H9 (cell line): ENCODE measurements around the gene SF3B1. TPM values are rescaled to one million over a fixed set of nuclear protein-coding genes. Genes with fewer than 3 reads are reported as not detected.

Source experiments
- DNase-seq: peaks from one replicate; pipeline ENCODE4 v3.0.0-alpha.2; 2017
- H2AFZ ChIP-seq: one replicate; pipeline ENCODE4 v1.6.1; 2013; ENCODE audit warnings: mild to moderate bottlenecking, low read length, control low read depth, moderate library complexity
- H2AK5ac ChIP-seq: 2 replicates; pipeline ENCODE4 v1.6.1; 2013; ENCODE audit warnings: low read length, control low read depth, mixed read lengths; ENCODE audit not compliant: insufficient read length
- H2BK120ac ChIP-seq: one replicate; pipeline ENCODE4 v1.6.1; 2013; ENCODE audit warnings: low read depth, mild to moderate bottlenecking, low read length, control low read depth, inconsistent platforms; ENCODE audit not compliant: poor library complexity, severe bottlenecking
- H2BK12ac ChIP-seq: 2 replicates; pipeline ENCODE4 v1.6.1; 2013; ENCODE audit warnings: low read length, control low read depth, mixed read lengths, low read depth; ENCODE audit not compliant: insufficient read length
- H2BK15ac ChIP-seq: 2 replicates; pipeline ENCODE4 v1.6.1; 2013; ENCODE audit warnings: low read depth, low read length, control low read depth
- H2BK20ac ChIP-seq: one replicate; pipeline ENCODE4 v1.6.1; 2013; ENCODE audit warnings: low read depth, mild to moderate bottlenecking, low read length, control low read depth, inconsistent platforms; ENCODE audit not compliant: poor library complexity, severe bottlenecking
- H2BK5ac ChIP-seq: 2 replicates; pipeline ENCODE4 v1.6.1; 2013; ENCODE audit warnings: low read length, control low read depth, mixed read lengths; ENCODE audit not compliant: insufficient read length
- H3K14ac ChIP-seq: 2 replicates; pipeline ENCODE4 v1.6.1; 2013; ENCODE audit warnings: low read length, control low read depth; ENCODE audit not compliant: insufficient read depth
- H3K18ac ChIP-seq: 2 replicates; pipeline ENCODE4 v1.6.1; 2013; ENCODE audit warnings: low read depth, mild to moderate bottlenecking, mixed read lengths, low read length, control low read depth; ENCODE audit not compliant: insufficient read length
- H3K23ac ChIP-seq: 2 replicates; pipeline ENCODE4 v1.6.1; 2013; ENCODE audit warnings: low read length, control low read depth, mixed read lengths, low read depth; ENCODE audit not compliant: insufficient read length
- H3K23me2 ChIP-seq: 2 replicates; pipeline ENCODE4 v1.6.1; 2013; ENCODE audit warnings: low read depth, mild to moderate bottlenecking, mixed read lengths, low read length, control low read depth; ENCODE audit not compliant: insufficient read length, poor library complexity, severe bottlenecking
- H3K27ac ChIP-seq: 2 replicates; pipeline ENCODE4 v1.5.1; 2013; ENCODE audit warnings: low read length, control low read depth, mixed read lengths, low read depth; ENCODE audit not compliant: insufficient read length
- H3K27me3 ChIP-seq: 2 replicates; pipeline ENCODE4 v1.6.1; 2013; ENCODE audit warnings: low read length, control low read depth, inconsistent platforms; ENCODE audit not compliant: insufficient read depth
- H3K4ac ChIP-seq: 2 replicates; pipeline ENCODE4 v1.6.1; 2013; ENCODE audit warnings: low read depth, mild to moderate bottlenecking, control low read depth, inconsistent platforms, low read length, moderate library complexity
- H3K4me1 ChIP-seq: 2 replicates; pipeline ENCODE4 v1.6.1; 2013; ENCODE audit warnings: low read length, control low read depth, inconsistent platforms; ENCODE audit not compliant: insufficient read depth
- H3K4me2 ChIP-seq: 2 replicates; pipeline ENCODE4 v1.6.1; 2013; ENCODE audit warnings: low read length, control low read depth, mixed read lengths; ENCODE audit not compliant: insufficient read length, insufficient read depth
- H3K56ac ChIP-seq: 2 replicates; pipeline ENCODE4 v1.6.1; 2013; ENCODE audit warnings: low read depth, mild to moderate bottlenecking, mixed read lengths, low read length, control low read depth; ENCODE audit not compliant: insufficient read length
- H3K79me1 ChIP-seq: 2 replicates; pipeline ENCODE4 v1.6.1; 2013; ENCODE audit warnings: low read depth, mild to moderate bottlenecking, moderate library complexity, low read length, control low read depth, inconsistent platforms; ENCODE audit not compliant: insufficient read depth, poor library complexity, severe bottlenecking
- H3K79me2 ChIP-seq: 2 replicates; pipeline ENCODE4 v1.6.1; 2013; ENCODE audit warnings: low read length, control low read depth, inconsistent platforms; ENCODE audit not compliant: insufficient read depth
- H3K9ac ChIP-seq: 2 replicates; pipeline ENCODE4 v1.6.1; 2013; ENCODE audit warnings: low read length, control low read depth, mixed read lengths; ENCODE audit not compliant: insufficient read length; ENCODE audit errors: extremely low read depth
- H3K9me3 ChIP-seq: one replicate; pipeline ENCODE4 v1.6.1; 2013; ENCODE audit warnings: low read depth, low read length, inconsistent platforms; ENCODE audit not compliant: control insufficient read depth
- H3T11ph ChIP-seq: one replicate; pipeline ENCODE4 v1.6.1; 2013; ENCODE audit warnings: mild to moderate bottlenecking, low read length, control low read depth, inconsistent platforms
- H4K20me1 ChIP-seq: one replicate; pipeline ENCODE4 v1.6.1; 2013; ENCODE audit not compliant: control insufficient read depth, insufficient read length, insufficient read depth
- H4K5ac ChIP-seq: 2 replicates; pipeline ENCODE4 v1.6.1; 2013; ENCODE audit warnings: low read depth, mild to moderate bottlenecking, mixed read lengths, low read length, control low read depth; ENCODE audit not compliant: insufficient read length
- H4K8ac ChIP-seq: replicated peaks from 2 replicates; pipeline ENCODE4 v1.6.1; 2013; ENCODE audit warnings: low read length, control low read depth, mixed read lengths, low read depth; ENCODE audit not compliant: insufficient read length
- H4K91ac ChIP-seq: 2 replicates; pipeline ENCODE4 v1.6.1; 2013; ENCODE audit warnings: low read depth, mild to moderate bottlenecking, moderate library complexity, mixed read lengths, low read length, control low read depth; ENCODE audit not compliant: insufficient read length
- H3K27ac Mint-ChIP-seq, 3 experiments: 2 replicates in 2 of 3; 3 replicates in 1 of 3; pipeline ENCODE4 v1.8.0; 2020 to 2021; ENCODE audit warnings: mixed read lengths in 3 of 3, mild to moderate bottlenecking in 1 of 3, moderate library complexity in 1 of 3
- H3K27me3 Mint-ChIP-seq: 2 replicates; pipeline ENCODE4 v1.8.0; 2021; ENCODE audit warnings: low read depth, mild to moderate bottlenecking, moderate library complexity, mixed read lengths
- H3K36me3 Mint-ChIP-seq, 3 experiments: 2 replicates in 2 of 3; 3 replicates in 1 of 3; pipeline ENCODE4 v1.8.0; 2020 to 2021; ENCODE audit warnings: low read depth in 3 of 3, mixed read lengths in 3 of 3; ENCODE audit not compliant: insufficient read depth in 1 of 3
- H3K4me1 Mint-ChIP-seq, 2 experiments: 2 replicates each; pipeline ENCODE4 v1.8.0; 2020; ENCODE audit warnings: mixed read lengths in 2 of 2
- H3K4me3 Mint-ChIP-seq, 2 experiments: 2 replicates in 1 of 2; 3 replicates in 1 of 2; pipeline ENCODE4 v1.8.0; 2020 to 2021; ENCODE audit warnings: mild to moderate bottlenecking in 2 of 2, mixed read lengths in 2 of 2, moderate library complexity in 1 of 2
- H3K9me3 Mint-ChIP-seq, 2 experiments: 2 replicates in 1 of 2; 3 replicates in 1 of 2; pipeline ENCODE4 v1.8.0; 2020; ENCODE audit warnings: mild to moderate bottlenecking in 2 of 2, mixed read lengths in 2 of 2, moderate library complexity in 1 of 2
- CTCF ChIP-seq: fragments of 200-600 bp; sonication (generic); conservative IDR thresholded peaks from 3 replicates; pipeline ENCODE4 v1.8.0; 2021; ENCODE audit warnings: antibody characterized with exemption, mild to moderate bottlenecking
- WGBS: extraction: QIAGEN DNeasy Blood & Tissue Kit; methylation state at CpG from one replicate; pipeline ENCODE4 v1.1.7; 2013; ENCODE audit warnings: missing lambda C conversion rate, low lambda C conversion rate, mixed read lengths; ENCODE audit not compliant: insufficient read length; ENCODE audit errors: extremely low coverage; 5-methylcytosine and 5-hydroxymethylcytosine counted together
- total RNA-seq: library from RNA; stranded (reverse); gene quantifications from 2 replicates; pipeline ENCODE4 v1.2.1, GENCODE V29; 2021

SF3B1 gene
- total RNA-seq, 1 experiment from 2014 or later: 278 TPM

GRCh38 chr2:197426723-197427603 is 7.9 kb downstream of the SF3B1 start:
- H3K4me1 ChIP-seq: no peaks in the 10 kb centered on the region; the same call in 1 of the 2 replicates
- peaks cover 5% of the 10 kb centered on the region for H3K79me1 ChIP-seq
- no peaks in the 10 kb centered on the region for H4K20me1 ChIP-seq
- no peak overlapping the region for H3K4me3 Mint-ChIP-seq
- H2BK5ac ChIP-seq: no peak overlapping the region
- no peak overlapping the region for H2AFZ ChIP-seq
- H3K18ac ChIP-seq: no peak overlapping the region
- no peak overlapping the region for H2BK20ac ChIP-seq
- no peaks in the 10 kb centered on the region for H3K23me2 ChIP-seq
- H3K23ac ChIP-seq: no peak overlapping the region
- DNase-seq: no peak
- H3K27me3 ChIP-seq: no peaks in the 10 kb centered on the region
- H2BK120ac ChIP-seq: no peak overlapping the region
- no peak overlapping the region for H3K14ac ChIP-seq
- peaks cover 14 to 37% (median 34%) of the 10 kb centered on the region in 3 experiments; a peak in 6 of 7 replicates for H3K36me3 Mint-ChIP-seq
- no peak overlapping the region for H2AK5ac ChIP-seq
- H4K91ac ChIP-seq: no peak overlapping the region
- no peak overlapping the region for H3K9ac ChIP-seq
- H2BK15ac ChIP-seq: no peak overlapping the region
- no peak overlapping the region for H3K4ac ChIP-seq
- H4K5ac ChIP-seq: no peak overlapping the region
- H3K9me3 ChIP-seq: no peaks in the 10 kb centered on the region
- no peaks in the 10 kb centered on the region for H3K9me3 Mint-ChIP-seq
- peak overlapping the region in 2 of 3 experiments; percentile 53 to 75; a peak in 3 of 7 replicates for H3K27ac Mint-ChIP-seq
- H3T11ph ChIP-seq: no peak overlapping the region
- H4K8ac ChIP-seq: no peak overlapping the region
- no peak for TF ChIP-seq CTCF
- H2BK12ac ChIP-seq: no peak overlapping the region
- no peaks in the 10 kb centered on the region for H3K27me3 Mint-ChIP-seq
- H3K56ac ChIP-seq: no peak overlapping the region
- WGBS: no CpG with 5 or more reads among the region's 2 CpGs
- H3K79me2 ChIP-seq: peaks cover 74% of the 10 kb centered on the region
- H3K4me2 ChIP-seq: no peak overlapping the region
- no peak overlapping the region for H3K27ac ChIP-seq
- peaks cover 18 to 31% of the 10 kb centered on the region in 2 experiments for H3K4me1 Mint-ChIP-seq
